Measurements from ENCODE around the gene FAAP20.
A peak's percentile ranks its signal among the peaks of the same experiment; 100 is the strongest.

FAAP20 gene, protein sequence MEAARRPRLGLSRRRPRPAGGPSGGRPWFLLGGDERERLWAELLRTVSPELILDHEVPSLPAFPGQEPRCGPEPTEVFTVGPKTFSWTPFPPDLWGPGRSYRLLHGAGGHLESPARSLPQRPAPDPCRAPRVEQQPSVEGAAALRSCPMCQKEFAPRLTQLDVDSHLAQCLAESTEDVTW

DNA sequence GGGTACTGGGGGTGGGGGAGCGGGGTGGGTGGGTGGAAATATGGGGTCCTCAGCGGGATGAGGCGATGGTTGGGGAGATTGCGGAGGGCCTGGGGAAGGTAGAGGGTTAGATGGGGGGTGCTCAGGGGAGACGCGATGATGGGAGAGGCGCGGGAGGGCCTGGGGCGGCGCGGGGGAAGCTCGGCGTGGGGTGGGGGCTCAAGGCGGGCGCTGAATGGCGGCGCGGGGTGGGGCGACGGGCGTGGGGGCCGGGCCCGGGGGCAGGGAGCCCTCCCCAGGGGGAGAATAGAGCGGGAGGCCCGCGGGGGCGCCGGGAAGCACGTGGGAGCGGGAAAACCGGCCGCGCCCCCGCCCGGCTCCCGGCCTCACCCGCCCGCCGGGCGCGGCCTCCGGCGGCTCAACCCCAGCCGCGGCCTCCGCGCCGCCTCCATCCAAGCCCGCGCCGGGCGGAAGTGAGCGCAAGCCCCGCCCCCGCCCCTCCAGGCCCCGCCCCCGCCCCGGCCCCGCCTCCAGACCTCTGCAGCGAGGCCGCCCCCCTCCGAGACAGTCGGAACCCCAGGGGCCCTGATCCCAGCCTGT lies at the start of gene FAAP20:
Gene FAAP20 (minus strand): TSS at position 454 of the 579 bp plus-strand sequence. CDS start 23 bp downstream, at position 431.
- DNase-seq, result peak; percentile 84

DNA sequence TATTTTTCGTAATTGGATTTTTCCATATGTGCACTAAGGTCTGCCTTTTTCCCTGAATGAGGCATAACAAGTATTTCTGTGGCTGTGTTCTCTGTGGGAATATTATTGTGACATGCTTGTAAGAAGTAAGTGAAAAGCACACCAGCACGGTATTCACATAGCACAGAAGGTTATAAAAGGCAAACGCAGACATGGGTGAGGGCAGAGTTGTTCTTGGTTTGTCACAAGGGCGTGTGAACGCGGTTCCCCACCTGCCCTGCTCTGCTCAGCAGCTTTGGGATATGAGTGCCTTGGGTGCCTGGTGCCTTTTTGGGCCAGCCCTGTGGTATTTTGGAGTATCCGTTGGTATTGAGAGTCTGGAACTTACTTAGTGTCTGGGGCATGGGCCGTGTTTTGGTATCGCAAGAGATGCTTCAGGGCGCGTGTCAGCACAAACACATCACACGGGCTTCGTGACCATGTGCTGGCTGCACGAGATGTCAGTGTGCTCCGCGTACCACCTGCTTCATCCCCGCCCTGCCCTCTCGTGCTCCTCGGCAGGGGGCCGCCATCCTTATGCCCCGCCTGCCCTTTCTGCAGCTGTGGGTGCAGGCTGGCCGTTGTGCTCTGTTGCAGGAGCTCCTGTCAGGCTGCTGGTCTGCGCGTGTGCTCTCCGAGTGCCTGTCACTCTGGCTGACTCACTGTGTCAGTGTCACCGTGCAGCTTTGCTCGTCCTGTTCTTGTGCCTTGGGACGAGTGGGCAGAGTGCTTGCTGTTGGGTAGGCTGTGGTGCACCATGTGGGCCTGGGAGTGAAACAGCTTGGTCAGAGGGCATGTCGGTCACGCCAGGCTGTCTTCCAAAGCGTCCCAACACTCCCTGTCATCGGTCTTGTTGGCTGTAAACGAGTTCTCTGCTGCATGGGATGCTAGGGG lies 48.5 kb upstream of the FAAP20 start:
- DNase-seq, result no peak

DNA sequence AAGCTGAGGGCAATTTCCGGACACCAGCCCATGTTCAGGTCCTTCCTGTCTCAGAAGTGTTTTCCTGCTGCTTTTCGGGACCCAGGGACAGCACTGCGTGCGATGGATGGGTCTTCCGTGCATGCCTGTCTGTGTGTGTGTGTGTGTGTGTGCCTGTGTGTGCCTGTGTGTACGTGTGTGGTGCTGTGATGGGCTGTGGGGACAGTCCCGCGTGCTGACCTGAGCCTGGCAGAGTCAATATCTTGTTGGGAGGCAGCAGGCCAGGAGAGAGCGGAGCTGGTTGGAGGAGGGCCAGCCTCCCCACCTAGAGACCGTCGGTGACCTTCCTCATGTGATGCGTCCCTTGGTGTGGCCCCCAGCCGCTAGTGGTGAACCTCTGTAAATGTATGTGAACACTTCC lies 47.2 kb upstream of the FAAP20 start:
- DNase-seq, result no peak

DNA sequence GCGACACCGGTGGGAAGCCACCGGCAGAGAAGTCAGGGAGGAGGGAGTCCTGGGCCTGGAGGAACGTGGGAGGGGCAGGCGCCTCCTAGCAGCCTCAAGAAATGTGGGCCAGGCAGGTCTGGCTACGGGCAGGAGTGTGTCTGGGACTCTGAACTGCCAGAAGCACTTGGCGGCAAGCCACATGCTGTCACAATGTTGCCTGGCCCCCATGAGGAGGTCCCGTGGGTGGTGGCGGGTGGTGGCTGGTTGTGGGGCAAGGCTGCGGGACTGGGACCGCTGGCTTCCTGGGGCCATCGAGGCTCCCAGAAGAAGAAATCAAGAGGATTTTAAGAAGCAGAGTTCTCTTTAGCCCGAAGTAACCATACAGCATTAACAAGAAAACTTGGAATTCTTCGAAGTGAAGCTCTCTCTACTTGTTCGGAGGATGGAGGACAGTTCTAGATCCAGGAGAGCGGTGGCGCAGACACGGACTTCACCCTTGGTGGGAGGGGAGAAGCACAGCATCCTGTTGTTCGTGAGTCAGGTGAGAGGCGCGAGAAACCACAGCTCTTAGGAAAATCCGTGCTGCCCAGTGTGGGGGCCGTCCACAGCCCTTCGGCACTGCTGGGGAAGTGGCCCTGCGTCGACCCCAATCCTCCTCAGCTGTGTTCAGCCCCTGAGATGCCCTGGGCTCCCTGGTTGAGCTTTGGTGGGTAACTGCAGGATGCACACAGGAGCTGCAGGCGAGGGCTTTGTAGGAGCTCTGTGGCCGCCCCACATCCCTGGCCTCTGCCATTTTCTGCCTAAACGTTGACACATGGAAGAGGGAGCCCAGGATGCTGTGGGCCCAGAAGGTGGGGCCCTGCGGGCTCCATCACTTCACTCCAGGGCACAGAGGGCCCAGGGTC lies 45.9 kb upstream of the FAAP20 start:
- no peak for DNase-seq

DNA sequence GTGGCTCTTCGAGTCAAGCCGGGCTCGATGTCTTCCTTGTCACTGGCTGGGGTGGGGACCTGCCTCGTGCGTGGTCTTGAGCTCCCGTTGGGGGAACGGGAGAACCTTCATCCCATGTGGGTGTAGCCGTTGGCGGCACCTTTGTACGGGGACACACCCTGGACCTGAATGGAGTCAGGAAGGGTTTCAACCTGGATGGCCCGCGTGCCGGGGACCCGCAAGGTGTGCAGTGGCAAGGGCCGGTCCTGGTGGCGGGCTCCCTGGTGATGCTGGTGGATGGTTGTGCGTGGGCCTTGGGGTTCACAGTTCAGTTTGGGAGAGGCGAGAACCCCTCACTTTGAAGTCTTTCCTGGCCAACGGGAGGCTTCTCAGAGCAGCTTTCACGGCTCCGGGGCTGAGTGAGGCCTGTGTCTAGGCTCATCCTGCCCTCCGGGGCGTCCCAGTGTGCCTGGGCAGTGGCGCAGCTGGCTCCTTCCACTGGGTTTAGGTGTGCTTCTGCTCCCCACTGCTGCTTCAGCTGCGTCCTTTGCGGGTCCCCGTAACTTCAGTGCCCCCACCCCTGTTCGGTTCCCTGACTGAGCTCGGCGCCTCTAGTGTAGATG lies 44.9 kb upstream of the FAAP20 start:
- DNase-seq, result no peak

DNA sequence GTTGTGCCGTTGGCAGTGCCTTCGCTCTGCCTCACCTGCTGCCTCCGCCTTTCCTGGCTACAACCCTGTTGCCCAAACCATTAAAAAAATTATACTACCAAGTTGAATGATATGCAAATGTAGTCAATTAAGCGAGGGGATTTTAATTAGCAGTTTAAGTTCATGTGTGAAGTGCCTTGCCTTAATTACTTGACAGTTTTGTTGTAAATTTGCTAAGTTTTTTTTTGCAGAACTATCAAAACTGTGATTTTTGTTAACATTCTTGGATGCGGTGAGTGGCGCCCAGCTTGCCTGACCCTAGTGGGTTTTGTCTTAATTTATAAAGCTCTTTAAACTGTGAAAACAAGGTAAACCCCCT lies 44.4 kb upstream of the FAAP20 start:
- DNase-seq, result no peak

DNA sequence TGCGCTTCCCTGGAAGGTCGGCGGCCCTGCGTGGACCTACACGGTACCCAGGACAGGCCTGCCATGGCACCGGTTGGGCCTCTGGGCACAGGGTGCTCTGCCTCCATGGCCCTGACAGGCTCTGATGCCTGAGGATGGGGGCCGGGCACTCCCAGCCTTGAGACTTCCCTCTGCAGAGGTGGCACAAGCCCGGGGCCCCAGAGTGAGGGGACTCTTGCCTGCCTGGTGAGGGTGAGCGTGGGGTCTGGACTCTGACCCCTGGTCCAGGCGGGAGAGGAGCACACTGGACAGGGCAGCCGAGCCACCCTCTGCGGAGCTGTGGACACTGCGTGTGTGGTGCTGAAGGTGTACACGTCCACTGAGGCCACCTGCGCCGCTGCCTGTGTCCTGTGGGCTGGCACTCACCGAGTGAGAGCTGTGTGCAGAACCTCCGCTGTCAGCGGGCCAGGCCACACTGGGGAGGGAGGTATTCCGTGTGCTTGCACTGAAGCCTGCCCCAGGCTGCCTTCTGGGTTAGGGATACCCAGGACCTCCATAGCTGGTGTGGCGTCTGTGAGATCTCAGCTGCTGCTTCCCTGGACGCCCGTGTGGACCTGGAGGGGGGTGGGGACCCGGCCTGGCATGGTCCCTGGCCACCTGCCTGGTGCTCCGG lies 43.9 kb upstream of the FAAP20 start:
- DNase-seq, result no peak

DNA sequence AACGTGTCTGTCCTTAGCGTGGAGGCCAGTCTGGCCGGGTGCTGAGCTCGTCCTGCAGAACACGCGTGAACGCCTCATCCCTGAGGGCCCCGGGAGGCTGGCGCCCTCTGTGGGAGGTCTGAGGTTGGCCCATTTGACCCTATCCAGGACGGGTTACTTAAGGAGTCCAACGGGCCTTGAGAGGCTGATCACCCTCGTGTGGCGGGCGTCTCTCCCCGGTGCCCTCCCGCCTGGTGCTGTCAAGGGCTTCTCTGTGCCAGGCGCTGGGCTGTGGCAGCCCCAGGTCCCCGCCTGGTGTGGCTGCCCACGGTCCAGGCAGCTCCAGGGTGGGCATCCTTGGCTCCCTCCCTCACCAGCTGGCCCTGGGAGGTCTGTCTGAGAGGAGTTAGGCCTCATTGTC lies 43.2 kb upstream of the FAAP20 start:
- no peak for DNase-seq

DNA sequence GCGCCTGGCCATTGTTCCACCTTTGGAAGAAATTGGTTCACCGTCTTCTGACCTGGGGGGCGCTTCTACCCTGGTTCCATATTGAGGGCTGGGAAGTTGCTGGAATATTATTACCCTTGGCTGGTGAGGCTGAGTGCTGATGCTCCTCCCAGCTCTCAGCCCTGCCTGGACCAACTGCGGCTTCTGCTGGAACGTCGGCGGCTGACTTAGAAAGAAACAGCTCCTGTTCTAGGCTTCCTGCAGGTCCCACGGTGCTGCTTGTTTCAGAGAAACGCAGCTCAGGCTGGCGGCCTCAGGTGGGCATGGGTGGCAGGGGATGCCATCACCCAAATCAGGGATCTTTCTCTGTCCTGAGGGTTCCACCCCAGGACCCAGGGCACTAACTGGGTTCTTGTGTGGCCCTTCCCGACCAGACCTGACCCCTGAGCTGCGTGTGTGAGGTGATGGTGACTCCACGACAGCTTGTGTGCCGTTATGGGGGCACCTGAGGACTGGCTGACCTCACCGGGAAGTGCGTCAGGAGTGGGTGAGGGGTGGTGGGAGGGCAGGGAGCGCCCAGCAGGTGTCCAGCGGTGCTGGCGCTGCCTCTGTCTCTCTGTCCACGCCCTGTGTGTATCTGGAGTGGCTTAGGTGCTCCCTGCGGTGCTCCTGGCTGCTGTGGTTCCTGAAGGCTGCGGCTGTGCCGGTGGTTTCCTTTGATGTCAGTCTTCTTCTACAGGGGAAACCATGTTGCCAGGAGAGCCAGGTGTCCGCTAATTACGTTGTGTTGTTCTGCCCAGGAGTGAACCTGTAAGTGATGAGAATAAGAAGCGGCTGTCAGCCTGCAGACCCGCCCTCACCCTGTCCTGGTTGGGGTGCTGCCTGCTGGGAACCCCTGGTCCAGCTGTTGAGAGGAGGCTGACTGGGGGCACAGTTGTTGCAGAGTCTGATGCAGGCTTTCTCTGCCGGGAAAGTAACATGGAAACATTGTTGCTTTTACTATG lies 42.4 kb upstream of the FAAP20 start:
- peak; percentile 73 for DNase-seq

DNA sequence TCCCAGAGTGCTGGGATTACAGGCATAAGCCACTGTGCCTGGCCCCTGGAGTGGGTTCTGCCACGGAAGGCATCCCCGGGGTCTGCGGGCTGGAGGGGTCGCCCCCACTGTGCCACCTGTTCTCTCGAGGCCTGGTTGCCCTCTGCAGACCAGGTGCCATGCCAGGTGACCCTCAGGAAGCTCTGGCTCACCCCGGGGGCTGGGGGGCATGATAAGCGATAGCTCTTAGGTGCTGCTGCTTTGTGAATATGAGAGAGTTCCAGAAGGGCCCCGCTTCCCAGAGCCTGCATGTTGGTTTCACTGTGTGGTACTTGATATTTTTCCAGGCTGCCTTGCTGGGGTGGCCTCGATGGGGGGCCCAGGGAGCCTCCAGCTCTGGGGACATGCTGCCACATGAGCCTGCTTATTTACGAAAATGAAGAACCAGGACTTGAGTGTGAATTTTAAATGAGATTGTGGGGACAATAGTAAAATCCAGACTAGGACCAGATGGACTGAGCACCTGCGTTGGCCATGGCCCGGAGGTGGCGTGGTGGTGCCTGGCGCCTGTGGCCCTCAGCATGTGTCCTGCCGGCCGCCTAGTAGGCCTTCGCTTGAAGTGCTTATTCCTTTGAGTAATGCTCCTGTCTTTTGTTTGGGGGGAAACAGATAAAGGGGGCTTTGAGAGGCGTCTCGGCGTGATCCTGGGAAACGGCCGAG lies 40.9 kb upstream of the FAAP20 start:
- no peak for DNase-seq

DNA sequence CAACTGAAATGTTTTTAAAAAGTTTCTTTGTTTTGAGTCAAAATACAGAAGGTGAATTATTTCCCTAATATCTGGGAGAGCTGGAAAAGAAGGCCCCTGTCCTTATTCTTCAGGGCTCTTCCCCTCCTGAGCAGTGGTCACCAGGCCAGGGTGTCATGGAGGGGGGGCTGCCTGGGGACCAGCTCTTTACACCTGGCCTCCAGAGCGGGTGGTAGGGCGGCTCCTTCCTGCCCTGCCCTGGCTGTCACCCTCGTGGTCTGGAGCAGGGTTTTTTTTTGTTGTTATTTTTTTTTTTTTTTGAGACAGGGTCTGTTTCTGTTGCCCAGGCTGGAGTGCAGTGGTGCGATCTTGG lies 40.2 kb upstream of the FAAP20 start:
- DNase-seq, result peak; percentile 60

DNA sequence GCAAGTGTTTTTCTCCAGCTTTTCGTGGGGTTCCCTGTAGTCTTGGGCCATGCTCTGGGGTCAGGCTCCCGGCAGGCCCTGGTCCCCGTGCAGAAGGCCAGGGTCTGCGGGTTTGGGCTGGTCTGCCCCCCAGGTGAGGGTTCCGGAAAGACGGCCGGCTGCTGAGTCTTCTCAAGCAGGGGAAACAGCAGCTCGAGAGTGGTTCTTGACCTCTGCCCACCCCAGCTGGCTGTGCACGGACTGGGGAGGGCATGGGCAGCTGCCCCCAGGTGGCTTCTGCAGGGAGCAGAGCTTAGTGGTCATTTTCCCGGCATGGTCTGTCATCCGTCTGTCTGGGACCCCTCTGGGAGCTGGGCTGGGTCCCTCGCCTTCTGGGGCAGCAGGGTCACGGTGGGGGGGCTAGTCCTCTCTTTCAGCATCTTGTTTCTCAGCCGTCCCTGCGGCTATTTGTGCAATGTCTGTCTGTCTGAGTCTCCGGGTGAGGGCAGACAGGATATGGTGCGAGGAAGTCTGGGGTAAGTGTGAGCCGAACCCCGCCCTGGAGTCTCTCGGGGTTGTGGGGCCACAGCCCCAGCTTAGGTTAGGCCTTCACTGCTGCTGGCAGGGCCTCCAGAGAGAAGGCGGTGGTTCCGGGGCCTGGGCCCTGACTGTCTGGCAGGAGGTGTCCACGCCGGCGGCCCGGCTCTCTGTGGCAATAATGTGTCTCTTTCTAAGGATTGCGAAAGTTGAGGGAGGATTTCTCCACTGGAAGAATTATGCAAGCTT lies 39.6 kb upstream of the FAAP20 start:
- peak; percentile 88 for DNase-seq

DNA sequence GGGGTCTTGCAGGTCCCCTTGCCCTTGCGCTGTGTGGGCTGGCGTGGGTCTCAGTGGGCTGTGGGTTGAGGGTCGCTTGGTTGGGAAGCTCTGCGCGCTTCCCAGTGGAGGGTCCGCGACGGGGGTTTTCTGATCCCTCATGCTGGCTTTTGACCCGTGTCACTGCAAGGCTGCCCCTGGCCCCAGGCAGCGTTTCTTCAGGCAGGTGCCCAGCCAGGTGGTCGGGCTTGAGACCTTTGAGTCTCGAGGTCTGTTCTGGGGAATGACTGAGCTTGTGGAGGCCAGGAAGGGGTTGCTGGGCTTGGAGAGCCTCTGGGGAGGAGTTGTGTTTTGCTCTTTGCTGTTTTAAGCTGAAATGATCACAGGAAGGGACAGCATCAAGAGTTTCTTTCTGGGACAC lies 38.9 kb upstream of the FAAP20 start:
- no peak for DNase-seq

DNA sequence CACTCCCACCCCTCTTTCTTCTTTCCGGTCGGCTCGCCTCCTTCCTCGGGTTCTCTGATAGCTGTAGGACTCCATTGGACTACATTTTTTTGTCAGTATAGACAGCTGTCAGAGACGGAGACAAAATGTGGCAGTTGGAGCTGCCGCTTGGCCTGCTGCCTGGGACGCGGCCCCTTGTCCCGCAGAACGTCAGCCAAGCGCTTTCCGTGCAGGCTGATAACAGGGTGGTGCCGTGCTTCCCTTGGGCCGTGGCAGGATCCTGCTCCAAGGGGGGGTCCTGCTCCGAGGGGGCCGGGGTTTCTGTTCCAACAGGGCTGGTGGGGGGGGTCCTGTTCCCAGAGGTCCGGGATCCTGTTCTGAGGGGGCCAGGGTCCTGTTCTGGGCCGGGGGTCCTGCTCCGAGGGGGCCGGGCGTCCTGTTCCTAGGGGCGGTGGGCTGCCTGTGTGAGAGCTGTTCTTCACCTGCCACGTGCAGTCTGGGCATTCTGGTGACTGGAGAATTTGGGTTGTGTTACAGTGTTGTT lies 38.4 kb upstream of the FAAP20 start:
- DNase-seq, result no peak

DNA sequence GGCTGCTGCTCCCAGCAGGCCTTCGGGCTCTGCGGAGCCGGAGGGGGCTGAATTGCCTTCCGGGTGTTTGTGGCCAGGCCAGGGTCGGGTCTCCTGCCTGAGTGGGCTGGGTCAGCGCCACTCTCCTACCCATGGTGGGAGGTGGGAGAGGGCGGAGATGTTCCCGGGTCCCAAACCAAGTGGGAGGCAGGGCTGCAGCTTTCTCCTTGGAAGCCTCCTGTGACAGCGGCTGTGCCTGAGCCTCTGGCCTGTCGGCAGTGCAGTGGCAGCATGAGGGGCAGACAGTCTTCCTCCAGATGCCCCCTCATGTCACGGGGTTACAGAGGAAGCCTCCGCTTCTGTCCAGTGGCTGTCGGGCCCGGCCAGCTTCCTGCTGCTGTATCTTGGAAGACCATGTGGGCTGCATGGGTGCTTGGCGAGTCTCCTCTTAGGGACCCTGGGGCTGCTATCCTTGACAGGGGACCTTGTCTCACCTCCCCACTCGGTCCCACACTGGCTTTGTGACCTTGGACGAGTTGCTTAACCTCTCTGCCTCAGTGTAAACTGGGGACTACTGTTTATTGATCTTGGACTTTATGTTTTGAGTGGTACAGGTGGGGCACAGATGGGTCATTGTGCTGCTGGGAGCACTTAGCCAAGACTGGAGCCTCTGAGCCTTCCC lies 37.8 kb upstream of the FAAP20 start:
- DNase-seq, result no peak

DNA sequence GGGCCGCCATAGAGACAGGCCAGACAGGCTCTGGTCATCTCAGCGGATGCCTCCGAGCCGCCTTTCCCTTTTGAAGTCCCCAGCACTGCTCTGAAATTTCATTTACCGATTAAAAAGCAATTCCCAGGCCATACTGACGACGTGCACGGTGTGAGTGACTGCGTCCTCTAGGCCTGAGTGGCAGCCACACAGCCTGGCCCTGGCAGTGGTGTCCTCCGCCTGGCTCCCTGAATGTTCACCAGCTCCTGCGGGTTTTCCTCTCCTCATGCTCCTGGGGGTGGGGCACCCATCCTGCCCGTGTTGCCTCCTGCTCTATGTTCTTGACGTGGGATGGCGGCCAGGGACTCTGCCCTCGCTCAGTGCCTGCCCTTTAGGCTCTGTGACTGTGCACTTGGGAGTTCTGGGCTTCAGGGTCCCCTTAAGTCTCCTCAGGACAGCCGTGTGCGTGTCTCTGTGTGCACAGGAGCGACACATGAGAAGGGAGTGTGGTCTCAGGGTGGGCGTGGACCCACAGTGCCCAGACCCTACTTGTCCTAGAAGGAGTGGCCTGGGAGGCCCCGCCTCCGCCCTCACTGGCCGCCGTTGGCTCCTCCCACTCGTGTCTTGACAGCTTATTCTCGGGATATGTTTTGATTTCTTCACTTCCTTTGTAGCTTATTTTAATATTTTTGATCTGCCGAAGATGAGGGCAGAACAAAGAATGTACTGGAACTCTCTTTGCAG lies 37.1 kb upstream of the FAAP20 start:
- DNase-seq, result peak; percentile 87

DNA sequence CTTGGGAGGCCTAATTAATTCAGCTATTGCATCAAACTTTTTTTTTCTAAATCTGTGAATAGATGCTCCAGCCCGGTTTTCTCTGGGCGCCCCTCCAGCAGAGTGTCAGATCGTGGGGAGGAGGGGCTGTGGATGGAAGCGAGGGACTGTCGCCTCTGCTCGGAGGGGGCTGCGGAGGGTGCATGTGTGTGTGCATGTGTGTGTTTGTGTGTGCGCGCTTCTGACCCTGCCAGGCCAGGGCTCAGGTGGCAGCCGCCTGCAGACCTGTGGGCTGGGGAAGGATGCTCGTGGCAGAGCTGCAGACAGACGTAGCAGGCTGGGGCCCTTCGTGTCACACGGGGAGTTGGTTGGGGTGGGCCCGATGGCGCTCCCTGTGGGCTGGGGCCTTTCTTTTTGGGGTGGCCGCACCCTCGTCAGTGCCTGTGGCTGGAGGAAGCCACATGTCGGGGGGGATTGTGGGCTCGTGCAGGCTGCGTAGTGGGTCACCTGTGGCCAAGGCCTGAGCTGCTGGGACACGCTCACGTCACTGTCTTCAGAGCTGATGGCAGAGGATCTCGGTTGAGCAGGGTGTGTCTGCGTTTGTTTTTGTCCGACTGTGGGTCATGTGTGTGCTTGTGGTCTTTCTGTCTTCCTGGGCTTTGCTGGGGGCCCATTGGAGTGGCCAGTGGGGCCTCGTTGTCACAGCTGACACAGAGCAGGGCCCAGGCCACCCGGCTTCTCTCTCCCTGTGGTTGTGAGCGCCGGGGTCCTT lies 36.4 kb upstream of the FAAP20 start:
- peak; percentile 68 for DNase-seq
